Esophagus (tissue), 2 donors: ENCODE results near the gene CFAP61. TPM values are rescaled to one million over a fixed set of nuclear protein-coding genes. Genes with fewer than 3 reads are reported as not detected.

Experiments used
- H3K27ac ChIP-seq, 2 donors: one replicate each; pipeline ENCODE4 v1.5.1; 2013; ENCODE audit warnings: low read depth in 2 of 2, mild to moderate bottlenecking in 2 of 2, inconsistent platforms in 1 of 2, low read length in 1 of 2, moderate library complexity in 1 of 2
- H3K27me3 ChIP-seq, 2 donors: one replicate each; pipeline ENCODE4 v1.6.1; 2013; ENCODE audit warnings: low read length in 2 of 2, control low read depth in 1 of 2, mild to moderate bottlenecking in 1 of 2; ENCODE audit not compliant: insufficient read depth in 2 of 2, control insufficient read depth in 1 of 2
- H3K36me3 ChIP-seq, 2 donors: one replicate each; pipeline ENCODE4 v1.6.1; 2013; ENCODE audit warnings: low read length in 1 of 2; ENCODE audit not compliant: control insufficient read depth in 2 of 2, insufficient read depth in 2 of 2
- H3K4me1 ChIP-seq, 2 donors: one replicate each; pipeline ENCODE4 v1.6.1; 2013; ENCODE audit warnings: low read length in 1 of 2; ENCODE audit not compliant: control insufficient read depth in 2 of 2, insufficient read depth in 2 of 2
- H3K4me3 ChIP-seq, 2 donors: one replicate each; pipeline ENCODE4 v1.5.1; 2013; ENCODE audit warnings: low read length in 2 of 2, mild to moderate bottlenecking in 2 of 2, low read depth in 1 of 2, moderate library complexity in 1 of 2
- H3K9me3 ChIP-seq, 2 donors: one replicate each; pipeline ENCODE4 v1.6.1; 2013; ENCODE audit warnings: mild to moderate bottlenecking in 2 of 2, low read depth in 1 of 2, low read length in 1 of 2, moderate library complexity in 1 of 2; ENCODE audit not compliant: control insufficient read depth in 2 of 2, insufficient read depth in 1 of 2
- WGBS, 2 donors: extraction: QIAGEN DNeasy Blood & Tissue Kit; methylation state at CpG; one replicate each; pipeline ENCODE4 v1.1.7; 2013; 5-methylcytosine and 5-hydroxymethylcytosine counted together
- polyA plus RNA-seq, 2 donors: library from polyadenylated mRNA; stranded (reverse); fragments of 200-250 nt; gene quantifications; one replicate each; pipeline ENCODE4 v1.2.3, GENCODE V29; 2013
- donor health status: healthy with polysubstance abuse.
- donor health status: Bipolar disorder and iron deficiency.

The CFAP61 gene
- polyA plus RNA-seq, 2 donors = not detected

- no peak overlapping the region for H3K27ac ChIP-seq
- H3K9me3 ChIP-seq = no peaks in the 10 kb centered on the region
- no peaks in the 10 kb centered on the region for H3K36me3 ChIP-seq
- peaks cover 18 to 23% of the 10 kb centered on the region in 2 donors for H3K4me1 ChIP-seq
- no peak overlapping the region for H3K4me3 ChIP-seq
- H3K27me3 ChIP-seq = peaks cover 7 to 28% of the 10 kb centered on the region in 2 donors
- WGBS, 2 donors = 52 to 55% methylated on average over 3 of the region's 3 CpGs
These were observed 319.3 kb downstream of the CFAP61 start for GRCh38 chr20:20371681-20372080.

- Histone ChIP-seq H3K4me3 (no peak overlapping the region), H3K9me3 (no peaks in the 10 kb centered on the region), H3K4me1 (peaks cover 8 to 15% of the 10 kb centered on the region in 2 donors), H3K27ac (no peak overlapping the region), H3K36me3 (no peaks in the 10 kb centered on the region), H3K27me3 (peaks cover 7 to 23% of the 10 kb centered on the region in 2 donors)
- 40 to 50% methylated on average over 17 of the region's 17 CpGs for WGBS, 2 donors
These were observed 320.8 kb downstream of the CFAP61 start for GRCh38 chr20:20373091-20373571.

GRCh38 chr20:20375862-20376261 lies 323.5 kb downstream of the CFAP61 start:
- H3K27me3 ChIP-seq = peaks cover 3% of the 10 kb centered on the region in 2 donors
- no peaks in the 10 kb centered on the region for H3K4me1 ChIP-seq
- WGBS, 2 donors = 67 to 72% methylated on average over 8 of the region's 8 CpGs
- no peaks in the 10 kb centered on the region for H3K36me3 ChIP-seq
- H3K4me3 ChIP-seq = no peak overlapping the region
- H3K27ac ChIP-seq = no peak overlapping the region
- H3K9me3 ChIP-seq = peaks cover 0 to 3% of the 10 kb centered on the region in 2 donors

- no peaks in the 10 kb centered on the region for H3K27me3 ChIP-seq
- no peaks in the 10 kb centered on the region for H3K9me3 ChIP-seq
- H3K36me3 ChIP-seq = peaks cover 0 to 3% of the 10 kb centered on the region in 2 donors
- no peak overlapping the region for H3K4me3 ChIP-seq
- no peak overlapping the region for H3K27ac ChIP-seq
- peaks cover 0 to 2% of the 10 kb centered on the region in 2 donors for H3K4me1 ChIP-seq
- 65 to 71% methylated on average over 9 of the region's 9 CpGs for WGBS, 2 donors
These were observed 333.9 kb downstream of the CFAP61 start for GRCh38 chr20:20386192-20386591.

- Histone ChIP-seq H3K4me1 (peaks cover 0 to 2% of the 10 kb centered on the region in 2 donors), H3K4me3 (no peak overlapping the region), H3K27me3 (no peaks in the 10 kb centered on the region), H3K36me3 (peaks cover 6 to 10% of the 10 kb centered on the region in 2 donors), H3K9me3 (no peaks in the 10 kb centered on the region), H3K27ac (no peak overlapping the region)
- WGBS, 2 donors = 94 to 95% methylated on average over 9 of the region's 9 CpGs
These were observed 338.1 kb downstream of the CFAP61 start for GRCh38 chr20:20390393-20390792.

GRCh38 chr20:20391115-20391514 lies 338.8 kb downstream of the CFAP61 start:
- peaks cover 6 to 12% of the 10 kb centered on the region in 2 donors for H3K36me3 ChIP-seq
- no peak overlapping the region for H3K4me3 ChIP-seq
- H3K9me3 ChIP-seq = no peaks in the 10 kb centered on the region
- H3K27ac ChIP-seq = no peak overlapping the region
- peaks cover 0 to 2% of the 10 kb centered on the region in 2 donors for H3K4me1 ChIP-seq
- H3K27me3 ChIP-seq = no peaks in the 10 kb centered on the region
- 84 to 86% methylated on average over 4 of the region's 4 CpGs for WGBS, 2 donors

- Histone ChIP-seq H3K9me3 (no peaks in the 10 kb centered on the region), H3K27ac (no peak overlapping the region), H3K4me1 (peaks cover 0 to 2% of the 10 kb centered on the region in 2 donors), H3K36me3 (peaks cover 6 to 12% of the 10 kb centered on the region in 2 donors), H3K27me3 (no peaks in the 10 kb centered on the region), H3K4me3 (no peak overlapping the region)
- 92 to 94% methylated on average over 13 of the region's 13 CpGs for WGBS, 2 donors
These were observed 339.4 kb downstream of the CFAP61 start for GRCh38 chr20:20391766-20392165.

- H3K9me3 ChIP-seq = no peaks in the 10 kb centered on the region
- H3K4me3 ChIP-seq = no peak overlapping the region
- no peaks in the 10 kb centered on the region for H3K27me3 ChIP-seq
- peaks cover 6 to 12% of the 10 kb centered on the region in 2 donors for H3K36me3 ChIP-seq
- no peaks in the 10 kb centered on the region for H3K4me1 ChIP-seq
- 72 to 77% methylated on average over 20 of the region's 20 CpGs for WGBS, 2 donors
- no peak overlapping the region for H3K27ac ChIP-seq
These were observed 341.1 kb downstream of the CFAP61 start for GRCh38 chr20:20393207-20394120.

- H3K27me3 ChIP-seq = no peaks in the 10 kb centered on the region
- no peaks in the 10 kb centered on the region for H3K4me1 ChIP-seq
- no peaks in the 10 kb centered on the region for H3K9me3 ChIP-seq
- peaks cover 8 to 9% of the 10 kb centered on the region in 2 donors for H3K36me3 ChIP-seq
- H3K4me3 ChIP-seq = no peak overlapping the region
- WGBS, 2 donors = 93 to 95% methylated on average over 12 of the region's 12 CpGs
- H3K27ac ChIP-seq = no peak overlapping the region
These were observed 342.8 kb downstream of the CFAP61 start for GRCh38 chr20:20395087-20395486.
